ENCODE measurements around the gene BOK. TPM values are rescaled to one million over a fixed set of nuclear protein-coding genes. Genes with fewer than 3 reads are reported as not detected.
"Not testable (repeated sequence)": the region's sequence is repeated elsewhere in the genome, so short reads cannot be mapped to it uniquely, and the experiment has no call there.

BOK gene
- total RNA-seq, 5 donors from 2014 or later (not counting 1 experiment from before 2014, with no cell fraction given), result 0.20 to 0.89 (median 0.35) TPM; not detected in 2

GRCh38 chr2:241571821-241572620, 13.5 kb downstream of the BOK start:
- no peak overlapping the region for H3K27ac Mint-ChIP-seq

DNA sequence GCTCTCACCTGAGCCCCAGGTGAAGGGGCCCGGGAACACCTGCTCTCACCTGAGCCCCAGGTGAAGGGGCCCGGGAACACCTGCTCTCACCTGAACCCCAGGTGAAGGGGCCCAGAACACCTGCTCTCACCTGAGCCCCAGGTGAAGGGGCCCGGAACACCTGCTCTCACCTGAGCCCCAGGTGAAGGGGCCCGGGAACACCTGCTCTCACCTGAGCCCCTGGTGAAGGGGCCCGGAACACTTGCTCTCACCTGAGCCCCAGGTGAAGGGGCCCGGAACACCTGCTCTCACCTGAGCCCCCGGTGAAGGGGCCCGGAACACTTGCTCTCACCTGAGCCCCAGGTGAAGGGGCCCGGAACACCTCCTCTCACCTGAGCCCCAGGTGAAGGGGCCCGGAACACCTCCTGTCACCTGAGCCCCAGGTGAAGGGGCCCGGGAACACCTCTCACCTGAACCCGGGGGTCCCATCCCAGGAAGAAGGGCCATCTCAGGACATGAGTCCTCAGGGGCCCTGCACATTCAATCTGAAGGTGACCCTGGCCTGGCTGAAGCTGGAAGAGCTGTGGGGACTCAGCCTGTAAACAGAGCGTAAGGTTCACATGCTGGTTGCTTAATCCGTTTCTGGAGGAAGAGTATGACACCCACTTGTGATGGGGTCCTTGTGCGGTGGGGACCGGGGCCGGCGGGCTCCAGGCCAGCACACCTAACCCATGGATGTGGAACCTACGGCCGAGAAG, 14.5 kb downstream of the BOK start:
- H3K9me3 Mint-ChIP-seq; H3K9me3 ChIP-seq; H3K4me3 ChIP-seq (ENCODE audit: control insufficient read depth in 1 of 2, extremely low read depth in 1 of 2, low read length in 1 of 2); POLR2A ChIA-PET; H3K27me3 ChIP-seq (replicated peaks in 1 of 2; ENCODE audit: control insufficient read depth in 2 of 2, extremely low read depth in 1 of 2, insufficient read depth in 2 of 2, low read length in 1 of 2); H3K4me1 Mint-ChIP-seq; H3K27me3 Mint-ChIP-seq; H3K4me1 ChIP-seq (ENCODE audit: control insufficient read depth in 1 of 2, extremely low read depth in 1 of 2, insufficient read depth in 2 of 2, low read length in 2 of 2); CTCF ChIA-PET; ATAC-seq (replicated peaks in 1 of 4); DNase-seq; H3K27ac ChIP-seq (ENCODE audit: low read length); H3K36me3 ChIP-seq (ENCODE audit: control insufficient read depth in 2 of 2, extremely low read depth in 1 of 2, insufficient read depth in 1 of 2, low read length in 1 of 2); H3K4me3 Mint-ChIP-seq; H3K27ac Mint-ChIP-seq: not testable (repeated sequence)
- WGBS (ENCODE audit: insufficient coverage), result 98% methylated on average over 11 of the region's 20 CpGs
- peaks cover 19% of the 10 kb centered on the region for H3K36me3 Mint-ChIP-seq

More at GRCh38 chr2:241571821-241572620, 13.5 kb downstream of the BOK start:
- 98% methylated on average over 20 of the region's 27 CpGs for WGBS (ENCODE audit: insufficient coverage)
- CTCF ChIA-PET, result no interaction called here
- POLR2A ChIA-PET, result no interaction called here
- Histone ChIP-seq H3K27me3 (replicated peaks in 1 of 2; ENCODE audit: control insufficient read depth in 2 of 2, extremely low read depth in 1 of 2, insufficient read depth in 2 of 2, low read length in 1 of 2) (no peaks in the 10 kb centered on the region), H3K36me3 (ENCODE audit: control insufficient read depth in 2 of 2, extremely low read depth in 1 of 2, insufficient read depth in 1 of 2, low read length in 1 of 2) (peaks cover 0 to 7% of the 10 kb centered on the region in 2 donors), H3K4me3 (ENCODE audit: control insufficient read depth in 1 of 2, extremely low read depth in 1 of 2, low read length in 1 of 2) (no peak overlapping the region), H3K9me3 (no peaks in the 10 kb centered on the region), H3K4me1 (ENCODE audit: control insufficient read depth in 1 of 2, extremely low read depth in 1 of 2, insufficient read depth in 2 of 2, low read length in 2 of 2) (no peaks in the 10 kb centered on the region), H3K27ac (ENCODE audit: low read length) (no peak overlapping the region)
- H3K36me3 Mint-ChIP-seq, result peaks cover 13% of the 10 kb centered on the region
- H3K27me3 Mint-ChIP-seq, result no peaks in the 10 kb centered on the region
- no peaks in the 10 kb centered on the region for H3K9me3 Mint-ChIP-seq
- no peak for DNase-seq
- H3K4me1 Mint-ChIP-seq, result no peaks in the 10 kb centered on the region
- no peak overlapping the region for H3K4me3 Mint-ChIP-seq
- ATAC-seq (replicated peaks in 1 of 4), result no peak

GRCh38 chr2:241573741-241574140, 15.2 kb downstream of the BOK start:
- no peaks in the 10 kb centered on the region for H3K4me1 Mint-ChIP-seq
- no peaks in the 10 kb centered on the region for H3K4me1 ChIP-seq (ENCODE audit: control insufficient read depth in 1 of 2, extremely low read depth in 1 of 2, insufficient read depth in 2 of 2, low read length in 2 of 2)
- H3K36me3 ChIP-seq (ENCODE audit: control insufficient read depth in 2 of 2, extremely low read depth in 1 of 2, insufficient read depth in 1 of 2, low read length in 1 of 2), result peaks cover 0 to 7% of the 10 kb centered on the region in 2 donors
- H3K27ac ChIP-seq (ENCODE audit: low read length), result no peak overlapping the region
- H3K9me3 Mint-ChIP-seq, result no peaks in the 10 kb centered on the region
- ATAC-seq (replicated peaks in 1 of 4) (no peak), DNase-seq (no peak)
- no peaks in the 10 kb centered on the region for H3K27me3 ChIP-seq (replicated peaks in 1 of 2; ENCODE audit: control insufficient read depth in 2 of 2, extremely low read depth in 1 of 2, insufficient read depth in 2 of 2, low read length in 1 of 2)
- H3K4me3 ChIP-seq (ENCODE audit: control insufficient read depth in 1 of 2, extremely low read depth in 1 of 2, low read length in 1 of 2), result no peak overlapping the region
- no peaks in the 10 kb centered on the region for H3K9me3 ChIP-seq
- no peaks in the 10 kb centered on the region for H3K27me3 Mint-ChIP-seq
- 89% methylated on average over 3 of the region's 12 CpGs for WGBS (ENCODE audit: insufficient coverage)
- no peak overlapping the region for H3K4me3 Mint-ChIP-seq
- POLR2A ChIA-PET, result no interaction called here
- H3K36me3 Mint-ChIP-seq, result peaks cover 24% of the 10 kb centered on the region
- CTCF ChIA-PET, result no interaction called here
- no peak overlapping the region for H3K27ac Mint-ChIP-seq

GRCh38 chr2:241574911-241575623, 16.5 kb downstream of the BOK start:
- Histone ChIP-seq H3K36me3 (ENCODE audit: control insufficient read depth in 2 of 2, extremely low read depth in 1 of 2, insufficient read depth in 1 of 2, low read length in 1 of 2) (peaks cover 0 to 7% of the 10 kb centered on the region in 2 donors), H3K27me3 (replicated peaks in 1 of 2; ENCODE audit: control insufficient read depth in 2 of 2, extremely low read depth in 1 of 2, insufficient read depth in 2 of 2, low read length in 1 of 2) (no peaks in the 10 kb centered on the region), H3K9me3 (no peaks in the 10 kb centered on the region), H3K4me1 (ENCODE audit: control insufficient read depth in 1 of 2, extremely low read depth in 1 of 2, insufficient read depth in 2 of 2, low read length in 2 of 2) (no peaks in the 10 kb centered on the region), H3K4me3 (ENCODE audit: control insufficient read depth in 1 of 2, extremely low read depth in 1 of 2, low read length in 1 of 2) (no peak overlapping the region), H3K27ac (ENCODE audit: low read length) (no peak overlapping the region)
- POLR2A ChIA-PET, result no interaction called here
- DNase-seq, result no peak
- H3K36me3 Mint-ChIP-seq, result peaks cover 27% of the 10 kb centered on the region
- CTCF ChIA-PET, result interaction anchor here in 1 of 2 donors (0.6 kb wide), 1 partner anchor 59 kb away, joined by 3 read pairs; no protein-coding TSS in a partner anchor
- 84% methylated on average over 4 of the region's 7 CpGs for WGBS (ENCODE audit: insufficient coverage)
- no peaks in the 10 kb centered on the region for H3K27me3 Mint-ChIP-seq
- ATAC-seq (replicated peaks in 1 of 4), result no peak
- no peak overlapping the region for H3K4me3 Mint-ChIP-seq
- H3K4me1 Mint-ChIP-seq, result no peaks in the 10 kb centered on the region
- H3K27ac Mint-ChIP-seq, result no peak overlapping the region
- no peaks in the 10 kb centered on the region for H3K9me3 Mint-ChIP-seq

GRCh38 chr2:241575624-241576292, 17.2 kb downstream of the BOK start:
- DNase-seq (no peak), ATAC-seq (replicated peaks in 1 of 4) (no peak)
- no peak overlapping the region for H3K4me3 Mint-ChIP-seq
- Histone ChIP-seq H3K27ac (ENCODE audit: low read length) (no peak overlapping the region), H3K4me3 (ENCODE audit: control insufficient read depth in 1 of 2, extremely low read depth in 1 of 2, low read length in 1 of 2) (no peak overlapping the region), H3K36me3 (ENCODE audit: control insufficient read depth in 2 of 2, extremely low read depth in 1 of 2, insufficient read depth in 1 of 2, low read length in 1 of 2) (peaks cover 0 to 7% of the 10 kb centered on the region in 2 donors), H3K9me3 (no peaks in the 10 kb centered on the region), H3K27me3 (replicated peaks in 1 of 2; ENCODE audit: control insufficient read depth in 2 of 2, extremely low read depth in 1 of 2, insufficient read depth in 2 of 2, low read length in 1 of 2) (no peaks in the 10 kb centered on the region), H3K4me1 (ENCODE audit: control insufficient read depth in 1 of 2, extremely low read depth in 1 of 2, insufficient read depth in 2 of 2, low read length in 2 of 2) (no peaks in the 10 kb centered on the region)
- POLR2A ChIA-PET, result no interaction called here
- H3K27ac Mint-ChIP-seq, result no peak overlapping the region
- peaks cover 27% of the 10 kb centered on the region for H3K36me3 Mint-ChIP-seq
- 98% methylated on average over 4 of the region's 5 CpGs for WGBS (ENCODE audit: insufficient coverage)
- no peaks in the 10 kb centered on the region for H3K9me3 Mint-ChIP-seq
- H3K4me1 Mint-ChIP-seq, result no peaks in the 10 kb centered on the region
- CTCF ChIA-PET, result interaction anchor here in 1 of 2 donors (0.6 kb wide), 1 partner anchor 172 kb away, joined by 3 read pairs; no protein-coding TSS in a partner anchor
- H3K27me3 Mint-ChIP-seq, result no peaks in the 10 kb centered on the region

GRCh38 chr2:241576293-241576654, 17.7 kb downstream of the BOK start:
- Mint-ChIP-seq H3K9me3 (no peaks in the 10 kb centered on the region), H3K4me3 (no peak overlapping the region), H3K27me3 (no peaks in the 10 kb centered on the region), H3K27ac (no peak overlapping the region), H3K4me1 (no peaks in the 10 kb centered on the region), H3K36me3 (peaks cover 27% of the 10 kb centered on the region)
- Histone ChIP-seq H3K27me3 (replicated peaks in 1 of 2; ENCODE audit: control insufficient read depth in 2 of 2, extremely low read depth in 1 of 2, insufficient read depth in 2 of 2, low read length in 1 of 2) (no peaks in the 10 kb centered on the region), H3K4me3 (ENCODE audit: control insufficient read depth in 1 of 2, extremely low read depth in 1 of 2, low read length in 1 of 2) (no peak overlapping the region), H3K36me3 (ENCODE audit: control insufficient read depth in 2 of 2, extremely low read depth in 1 of 2, insufficient read depth in 1 of 2, low read length in 1 of 2) (peaks cover 0 to 7% of the 10 kb centered on the region in 2 donors), H3K27ac (ENCODE audit: low read length) (no peak overlapping the region), H3K9me3 (no peaks in the 10 kb centered on the region), H3K4me1 (ENCODE audit: control insufficient read depth in 1 of 2, extremely low read depth in 1 of 2, insufficient read depth in 2 of 2, low read length in 2 of 2) (no peaks in the 10 kb centered on the region)
- CTCF ChIA-PET, result interaction anchor here in 1 of 2 donors (0.6 kb wide), 1 partner anchor 172 kb away, joined by 3 read pairs; no protein-coding TSS in a partner anchor
- no peak for ATAC-seq (replicated peaks in 1 of 4)
- DNase-seq, result no peak
- 99% methylated on average over 13 of the region's 14 CpGs for WGBS (ENCODE audit: insufficient coverage)
- POLR2A ChIA-PET, result no interaction called here
